Measurements from ENCODE around the gene GRIA3.

Gene GRIA3

DNA sequence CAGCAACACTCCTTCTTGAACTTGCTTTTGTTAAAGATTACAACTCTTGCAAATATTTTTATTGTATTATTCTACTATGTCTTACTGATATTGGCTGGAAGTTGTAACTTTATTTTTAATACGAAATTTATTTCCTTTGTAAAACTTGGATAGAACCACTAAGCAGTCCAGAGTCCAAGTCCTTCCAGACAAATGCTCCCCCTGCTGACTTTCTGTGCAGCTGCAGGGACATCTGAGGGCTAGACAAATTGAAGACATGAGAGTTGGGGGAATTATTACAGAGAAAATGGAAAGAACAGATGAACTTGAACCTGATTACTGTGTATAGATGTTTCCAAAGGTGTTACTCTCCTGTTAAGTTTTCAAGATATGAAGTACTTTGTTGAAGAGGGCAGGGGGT, 238.8 kb downstream of the GRIA3 start:
- no peak overlapping the region for H2AFZ ChIP-seq (ENCODE audit: low read depth)
- H3K4me3 ChIP-seq (IDR thresholded peaks at IDR 0.05; ENCODE audit: insufficient read depth, low read depth, low read length): no peak overlapping the region
- H3K9ac ChIP-seq: no peak overlapping the region
- no peak overlapping the region for H3K27ac ChIP-seq
- no peaks in the 10 kb centered on the region for H3K79me2 ChIP-seq (ENCODE audit: insufficient read depth, low read depth)
- peaks cover 14% of the 10 kb centered on the region for H3K4me1 ChIP-seq (ENCODE audit: low read depth, poor library complexity, severe bottlenecking)
- TF ChIP-seq, protein P1, sequence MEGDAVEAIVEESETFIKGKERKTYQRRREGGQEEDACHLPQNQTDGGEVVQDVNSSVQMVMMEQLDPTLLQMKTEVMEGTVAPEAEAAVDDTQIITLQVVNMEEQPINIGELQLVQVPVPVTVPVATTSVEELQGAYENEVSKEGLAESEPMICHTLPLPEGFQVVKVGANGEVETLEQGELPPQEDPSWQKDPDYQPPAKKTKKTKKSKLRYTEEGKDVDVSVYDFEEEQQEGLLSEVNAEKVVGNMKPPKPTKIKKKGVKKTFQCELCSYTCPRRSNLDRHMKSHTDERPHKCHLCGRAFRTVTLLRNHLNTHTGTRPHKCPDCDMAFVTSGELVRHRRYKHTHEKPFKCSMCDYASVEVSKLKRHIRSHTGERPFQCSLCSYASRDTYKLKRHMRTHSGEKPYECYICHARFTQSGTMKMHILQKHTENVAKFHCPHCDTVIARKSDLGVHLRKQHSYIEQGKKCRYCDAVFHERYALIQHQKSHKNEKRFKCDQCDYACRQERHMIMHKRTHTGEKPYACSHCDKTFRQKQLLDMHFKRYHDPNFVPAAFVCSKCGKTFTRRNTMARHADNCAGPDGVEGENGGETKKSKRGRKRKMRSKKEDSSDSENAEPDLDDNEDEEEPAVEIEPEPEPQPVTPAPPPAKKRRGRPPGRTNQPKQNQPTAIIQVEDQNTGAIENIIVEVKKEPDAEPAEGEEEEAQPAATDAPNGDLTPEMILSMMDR (conservative IDR thresholded peaks at IDR 0.05; ENCODE audit: low read depth, low read length): peak; percentile 74
- no peaks in the 10 kb centered on the region for H4K20me1 ChIP-seq (ENCODE audit: insufficient read depth)
- H3K4me2 ChIP-seq: no peak overlapping the region
- H3K36me3 ChIP-seq (ENCODE audit: insufficient read depth): no peaks in the 10 kb centered on the region
- no peaks in the 10 kb centered on the region for H3K27me3 ChIP-seq (ENCODE audit: insufficient read depth, low read depth)

DNA sequence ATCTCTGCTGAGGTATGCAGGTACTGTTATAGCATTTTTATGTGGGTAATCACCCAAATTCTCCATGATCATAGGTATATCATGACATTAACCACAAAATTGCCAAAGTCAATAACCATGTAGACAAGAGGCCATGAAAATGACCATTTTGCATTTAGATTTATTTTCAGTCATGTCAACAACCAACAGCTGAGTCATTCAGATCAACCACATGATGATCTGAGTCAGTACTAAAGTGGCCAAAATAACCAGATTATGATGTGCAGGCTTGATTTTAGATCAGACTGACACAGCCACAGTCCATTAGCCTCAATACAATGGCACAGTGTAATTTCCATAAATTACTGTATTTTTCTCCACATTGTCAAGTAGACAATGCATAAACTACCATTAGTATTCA, 240.5 kb downstream of the GRIA3 start:
- TF ChIP-seq, protein P1 (conservative IDR thresholded peaks at IDR 0.05; ENCODE audit: low read depth, low read length): no peak
- no peaks in the 10 kb centered on the region for H3K36me3 ChIP-seq (ENCODE audit: insufficient read depth)

DNA sequence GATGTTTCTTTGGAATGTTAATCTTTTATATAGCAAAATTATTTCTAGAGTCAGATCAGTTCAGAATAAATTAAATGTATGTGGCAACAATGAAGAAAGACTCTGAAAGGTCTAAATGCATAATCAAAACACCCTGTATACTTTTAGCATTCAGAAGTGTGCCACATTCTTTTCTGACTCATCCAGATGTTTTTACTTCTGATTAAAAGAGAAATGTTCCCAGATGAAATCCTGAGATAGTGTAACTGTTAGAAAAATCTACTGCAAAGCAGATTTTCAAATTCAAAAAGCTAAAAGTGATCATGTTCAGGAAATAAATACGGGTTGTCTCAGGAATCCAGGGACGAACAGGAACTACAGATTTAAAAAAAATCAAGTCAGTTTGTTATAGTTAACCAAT, 241.4 kb downstream of the GRIA3 start:
- Histone ChIP-seq H3K36me3 (ENCODE audit: insufficient read depth) (no peaks in the 10 kb centered on the region), H3K4me3 (IDR thresholded peaks at IDR 0.05; ENCODE audit: insufficient read depth, low read depth, low read length) (no peak overlapping the region), H3K79me2 (ENCODE audit: insufficient read depth, low read depth) (no peaks in the 10 kb centered on the region), H4K20me1 (ENCODE audit: insufficient read depth) (no peaks in the 10 kb centered on the region), H3K27ac (no peak overlapping the region), H3K4me1 (ENCODE audit: low read depth, poor library complexity, severe bottlenecking) (peaks cover 14% of the 10 kb centered on the region), H3K9ac (no peak overlapping the region), H3K4me2 (no peak overlapping the region), H3K27me3 (ENCODE audit: insufficient read depth, low read depth) (no peaks in the 10 kb centered on the region), H2AFZ (ENCODE audit: low read depth) (no peak overlapping the region)
- TF ChIP-seq, protein P1 (conservative IDR thresholded peaks at IDR 0.05; ENCODE audit: low read depth, low read length): no peak

More for the DNA sequence above, 240.5 kb downstream of the GRIA3 start:
- Histone ChIP-seq H3K27me3 (ENCODE audit: insufficient read depth, low read depth) (no peaks in the 10 kb centered on the region), H4K20me1 (ENCODE audit: insufficient read depth) (no peaks in the 10 kb centered on the region), H3K9ac (no peak overlapping the region), H3K79me2 (ENCODE audit: insufficient read depth, low read depth) (no peaks in the 10 kb centered on the region), H3K27ac (no peak overlapping the region), H3K4me1 (ENCODE audit: low read depth, poor library complexity, severe bottlenecking) (peaks cover 14% of the 10 kb centered on the region), H3K4me2 (peak overlapping the region; percentile 13; the same call in 1 of the 2 replicates), H3K4me3 (IDR thresholded peaks at IDR 0.05; ENCODE audit: insufficient read depth, low read depth, low read length) (no peak overlapping the region), H2AFZ (ENCODE audit: low read depth) (no peak overlapping the region)

DNA sequence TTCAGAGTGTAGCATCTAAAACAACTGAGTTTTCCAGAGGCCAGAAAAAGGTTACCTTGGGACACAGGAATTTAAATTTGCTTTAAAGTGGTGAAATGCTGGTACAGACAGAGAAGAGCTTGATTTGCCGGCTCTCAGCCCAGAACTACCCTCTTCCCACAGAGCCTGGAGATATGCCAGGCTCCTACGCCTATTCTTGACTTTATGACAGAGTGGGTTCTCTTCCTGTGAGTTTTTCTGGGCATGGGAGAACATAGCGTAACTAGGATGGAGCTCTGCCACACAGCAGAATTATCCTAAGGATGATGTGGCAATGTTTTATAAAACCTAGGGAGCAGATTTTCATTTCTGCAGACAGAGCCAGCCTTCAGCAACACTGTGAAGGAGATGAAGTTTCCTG, 241.8 kb downstream of the GRIA3 start:
- Histone ChIP-seq H3K4me1 (ENCODE audit: low read depth, poor library complexity, severe bottlenecking) (peaks cover 14% of the 10 kb centered on the region), H3K27me3 (ENCODE audit: insufficient read depth, low read depth) (no peaks in the 10 kb centered on the region), H3K9ac (no peak overlapping the region), H3K79me2 (ENCODE audit: insufficient read depth, low read depth) (no peaks in the 10 kb centered on the region), H4K20me1 (ENCODE audit: insufficient read depth) (no peaks in the 10 kb centered on the region), H3K36me3 (ENCODE audit: insufficient read depth) (no peaks in the 10 kb centered on the region), H3K4me3 (IDR thresholded peaks at IDR 0.05; ENCODE audit: insufficient read depth, low read depth, low read length) (no peak overlapping the region), H2AFZ (ENCODE audit: low read depth) (no peak overlapping the region), H3K27ac (no peak overlapping the region), H3K4me2 (no peak overlapping the region)
- TF ChIP-seq, protein P1 (conservative IDR thresholded peaks at IDR 0.05; ENCODE audit: low read depth, low read length): no peak
